GM19238 (cell line): ENCODE results near the gene LSAMP.

Experiments used
- DNase-seq: peaks from one replicate; pipeline ENCODE4 v3.0.0; 2011; ENCODE audit warnings: low spot score; ENCODE audit not compliant: insufficient read length

The LSAMP gene

GRCh38 chr3:116030131-116030850, 415.0 kb downstream of the LSAMP start:
- no peak for DNase-seq

GRCh38 chr3:116029266-116029665, 416.0 kb downstream of the LSAMP start:
- DNase-seq: no peak

- DNase-seq: no peak
These were observed 417.1 kb downstream of the LSAMP start for GRCh38 chr3:116028157-116028556.

GRCh38 chr3:116020989-116021388, 424.3 kb downstream of the LSAMP start:
- no peak for DNase-seq

- no peak for DNase-seq
These were observed 424.8 kb downstream of the LSAMP start for GRCh38 chr3:116020495-116020894.

GRCh38 chr3:116019254-116019763, 426.0 kb downstream of the LSAMP start:
- no peak for DNase-seq

- DNase-seq: no peak
These were observed 426.6 kb downstream of the LSAMP start for GRCh38 chr3:116018646-116019045.

GRCh38 chr3:116015931-116016330, 429.4 kb downstream of the LSAMP start:
- DNase-seq: no peak

GRCh38 chr3:116007000-116007399, 438.3 kb downstream of the LSAMP start:
- no peak for DNase-seq

- DNase-seq: no peak
These were observed 439.9 kb downstream of the LSAMP start for GRCh38 chr3:116005404-116005803.

GRCh38 chr3:116002235-116002634, 443.1 kb downstream of the LSAMP start:
- DNase-seq: no peak

GRCh38 chr3:116001151-116001621, 444.1 kb downstream of the LSAMP start:
- DNase-seq: no peak

- no peak for DNase-seq
These were observed 445.0 kb downstream of the LSAMP start for GRCh38 chr3:116000311-116000710.

GRCh38 chr3:115999613-116000012, 445.7 kb downstream of the LSAMP start:
- no peak for DNase-seq

GRCh38 chr3:115999001-115999585, 446.2 kb downstream of the LSAMP start:
- DNase-seq: no peak

GRCh38 chr3:115996420-115997108, 448.7 kb downstream of the LSAMP start:
- no peak for DNase-seq

- DNase-seq: no peak
These were observed 454.6 kb downstream of the LSAMP start for GRCh38 chr3:115990669-115991068.

- no peak for DNase-seq
These were observed 455.4 kb downstream of the LSAMP start for GRCh38 chr3:115989684-115990421.

- DNase-seq: no peak
These were observed 458.6 kb downstream of the LSAMP start for GRCh38 chr3:115986555-115987207.

- DNase-seq: no peak
These were observed 462.7 kb downstream of the LSAMP start for GRCh38 chr3:115982629-115983028.

GRCh38 chr3:115982108-115982507, 463.2 kb downstream of the LSAMP start:
- DNase-seq: no peak
